Stomach (tissue), 9 donors: ENCODE data around the gene PLCH2. TPM values are rescaled to one million over a fixed set of nuclear protein-coding genes. Genes with fewer than 3 reads are reported as not detected.
"Not testable (repeated sequence)": the region's sequence is repeated elsewhere in the genome, so short reads cannot be mapped to it uniquely, and the experiment has no call there.

Experiments
- DNase-seq, 2 donors: peaks; one replicate each; pipeline versions ENCODE4 v3.0.0 to v3.0.0-alpha.2; 2013 to 2019
- H3K27ac ChIP-seq, 5 donors: fragments of 200-600 bp in 4 of 5; sonication (generic) in 4 of 5; one replicate each; pipeline ENCODE4 v1.5.1; 2013 to 2019; ENCODE audit warnings: mild to moderate bottlenecking in 1 of 5, moderate library complexity in 1 of 5
- H3K27me3 ChIP-seq, 3 donors: fragments of 200-600 bp; sonication (generic); one replicate each; pipeline ENCODE4 v1.5.1; 2017 to 2019; ENCODE audit warnings: mixed run types in 1 of 3
- H3K36me3 ChIP-seq, 4 donors: fragments of 200-600 bp; sonication (generic); 1 replicate in 3 of 4; 2 replicates in 1 of 4; pipeline ENCODE4 v1.5.1; 2016 to 2019
- H3K4me1 ChIP-seq, 4 donors: fragments of 200-600 bp; sonication (generic); one replicate each; pipeline ENCODE4 v1.5.1; 2016 to 2019
- H3K4me3 ChIP-seq, 4 donors: fragments of 200-600 bp; sonication (generic) in 3 of 4; one replicate each; pipeline ENCODE4 v1.5.1; 2016 to 2019; ENCODE audit warnings: mild to moderate bottlenecking in 1 of 4
- H3K9me3 ChIP-seq, 4 donors: fragments of 200-600 bp; sonication (generic); one replicate each; pipeline ENCODE4 v1.5.1; 2016 to 2019
- CTCF ChIP-seq, 7 experiments: fragments of 450-650 bp in 4 of 7; fragments of 200-600 bp in 3 of 7; sonication (generic) in 3 of 7; IDR thresholded peaks; one replicate each; pipeline ENCODE4 v1.5.1; 2016 to 2019; ENCODE audit warnings: antibody characterized with exemption in 7 of 7, control low read depth in 2 of 7, mild to moderate bottlenecking in 1 of 7
- EP300 ChIP-seq: sonication (generic); formaldehyde crosslinking; IDR thresholded peaks from one replicate; pipeline ENCODE4 v1.6.1; 2017; ENCODE audit warnings: antibody characterized with exemption
- POLR2A ChIP-seq, 4 donors: fragments of 450-650 bp; IDR thresholded peaks; one replicate each; pipeline ENCODE4 v1.6.1; 2016; ENCODE audit warnings: antibody characterized with exemption in 4 of 4, control low read depth in 2 of 4, mild to moderate bottlenecking in 1 of 4, moderate library complexity in 1 of 4
- POLR2AphosphoS5 ChIP-seq, 3 donors: sonication (generic); formaldehyde crosslinking; IDR thresholded peaks; one replicate each; pipeline ENCODE4 v1.6.1; 2016; ENCODE audit warnings: antibody characterized with exemption in 3 of 3
- WGBS, 5 donors: extraction: QIAGEN DNeasy Blood & Tissue Kit in 3 of 5; methylation state at CpG; one replicate each; pipeline versions ENCODE4 v1.1.5 to v1.1.7; 2013 to 2018; 5-methylcytosine and 5-hydroxymethylcytosine counted together
- intact Hi-C: fragments of 100-400 bp; cut with DNase I; formaldehyde crosslinking; loops from one replicate; pipeline ENCODE4 v1.15.1; 2023; ENCODE audit warnings: low total_unique reads
- polyA plus RNA-seq, 3 donors: library from polyadenylated mRNA; stranded (reverse); fragments of 200-250 nt; gene quantifications; one replicate each; pipeline ENCODE4 v1.2.3, GENCODE V29; 2013
- total RNA-seq, 5 donors: library from RNA; depleted of rRNA; stranded (reverse); fragments of >200 nt; gene quantifications; one replicate each; pipeline versions ENCODE4 v1.1.0 to v1.2.3, GENCODE V29; 2014 to 2016
- donor health status: healthy with polysubstance abuse.
- donor health status: Bipolar disorder and iron deficiency.
- donor health status: healthy.

Gene PLCH2
- total and polyA plus RNA-seq, 8 donors: 0.55 to 24.9 (median 1.0) TPM; not detected in 2

GRCh38 chr1:2457444-2457843 is 18.6 kb upstream of the PLCH2 start:
- peaks cover 0 to 12% (median 8%) of the 10 kb centered on the region in 4 donors for H3K4me1 ChIP-seq
- H3K27me3 ChIP-seq: peaks cover 0 to 85% (median 3%) of the 10 kb centered on the region in 3 donors
- H3K9me3 ChIP-seq: no peaks in the 10 kb centered on the region
- H3K27ac ChIP-seq: no peak overlapping the region
- TF ChIP-seq POLR2A (IDR thresholded peaks at IDR 0.05) (no peak), EP300 (no peak), CTCF (IDR thresholded peaks at IDR 0.05) (no peak), POLR2AphosphoS5 (IDR thresholded peaks at IDR 0.05) (no peak)
- WGBS, 5 donors: 78 to 84% (median 81%) methylated on average over 14 to 17 of the region's 17 CpGs
- no peak for DNase-seq
- no peak overlapping the region for H3K4me3 ChIP-seq
- intact Hi-C loops: no loop called here
- no peaks in the 10 kb centered on the region for H3K36me3 ChIP-seq

GRCh38 chr1:2458687-2459086 is 17.4 kb upstream of the PLCH2 start:
- WGBS, 5 donors: 77 to 83% (median 80%) methylated on average over 16 to 18 of the region's 18 CpGs
- peaks cover 0 to 85% (median 12%) of the 10 kb centered on the region in 3 donors for H3K27me3 ChIP-seq

GRCh38 chr1:2459102-2459753 is 16.9 kb upstream of the PLCH2 start:
- WGBS, 5 donors: 77 to 86% (median 79%) methylated on average over 14 to 16 of the region's 16 CpGs
- not testable (repeated sequence) for DNase-seq

More at GRCh38 chr1:2458687-2459086, 17.4 kb upstream of the PLCH2 start:
- Histone ChIP-seq H3K27ac (no peak overlapping the region), H3K9me3 (no peaks in the 10 kb centered on the region), H3K4me1 (peaks cover 0 to 7% (median 6%) of the 10 kb centered on the region in 4 donors), H3K36me3 (no peaks in the 10 kb centered on the region), H3K4me3 (no peak overlapping the region)
- intact Hi-C loops: no loop called here
- DNase-seq: no peak
- TF ChIP-seq CTCF (IDR thresholded peaks at IDR 0.05) (no peak), POLR2A (IDR thresholded peaks at IDR 0.05) (no peak), POLR2AphosphoS5 (IDR thresholded peaks at IDR 0.05) (no peak), EP300 (no peak)

GRCh38 chr1:2459757-2460156 is 16.3 kb upstream of the PLCH2 start:
- peak; percentile 38 to 79 for DNase-seq
- H3K4me3 ChIP-seq: no peak overlapping the region
- H3K36me3 ChIP-seq: no peaks in the 10 kb centered on the region
- peaks cover 3 to 85% (median 23%) of the 10 kb centered on the region in 3 donors for H3K27me3 ChIP-seq
- 29 to 39% (median 38%) methylated on average over 8 to 23 of the region's 23 CpGs for WGBS, 5 donors
- TF ChIP-seq POLR2A (IDR thresholded peaks at IDR 0.05) (no peak), CTCF (IDR thresholded peaks at IDR 0.05) (peak in 1 of 7 experiments; percentile 11)
- intact Hi-C loops: no loop called here
- peaks cover 0 to 7% (median 6%) of the 10 kb centered on the region in 4 donors for H3K4me1 ChIP-seq
- H3K27ac ChIP-seq: no peak overlapping the region
- no peaks in the 10 kb centered on the region for H3K9me3 ChIP-seq

More at GRCh38 chr1:2459102-2459753, 16.9 kb upstream of the PLCH2 start:
- H3K27ac ChIP-seq, intact Hi-C loops, H3K4me3 ChIP-seq, H3K4me1 ChIP-seq, H3K36me3 ChIP-seq, H3K9me3 ChIP-seq: not testable (repeated sequence)
- peaks cover 3 to 85% (median 18%) of the 10 kb centered on the region in 3 donors for H3K27me3 ChIP-seq

- Histone ChIP-seq H3K27me3 (peaks cover 3 to 85% (median 28%) of the 10 kb centered on the region in 3 donors), H3K4me3 (no peak overlapping the region), H3K4me1 (peaks cover 0 to 7% (median 6%) of the 10 kb centered on the region in 4 donors), H3K9me3 (no peaks in the 10 kb centered on the region), H3K27ac (no peak overlapping the region), H3K36me3 (no peaks in the 10 kb centered on the region)
- intact Hi-C loops: no loop called here
- TF ChIP-seq POLR2A (IDR thresholded peaks at IDR 0.05): no peak
- no peak for TF ChIP-seq CTCF (IDR thresholded peaks at IDR 0.05)
- no peak for TF ChIP-seq POLR2AphosphoS5 (IDR thresholded peaks at IDR 0.05)
- TF ChIP-seq EP300: no peak
- 64 to 72% (median 70%) methylated on average over 6 to 8 of the region's 8 CpGs for WGBS, 5 donors
- no peak for DNase-seq
Observed at GRCh38 chr1:2460203-2460602, 15.9 kb upstream of the PLCH2 start.
